ENCODE results near the gene CNTNAP2.
"Not testable (repeated sequence)": the region's sequence is repeated elsewhere in the genome, so short reads cannot be mapped to it uniquely, and the experiment has no call there.

CNTNAP2 gene

DNA sequence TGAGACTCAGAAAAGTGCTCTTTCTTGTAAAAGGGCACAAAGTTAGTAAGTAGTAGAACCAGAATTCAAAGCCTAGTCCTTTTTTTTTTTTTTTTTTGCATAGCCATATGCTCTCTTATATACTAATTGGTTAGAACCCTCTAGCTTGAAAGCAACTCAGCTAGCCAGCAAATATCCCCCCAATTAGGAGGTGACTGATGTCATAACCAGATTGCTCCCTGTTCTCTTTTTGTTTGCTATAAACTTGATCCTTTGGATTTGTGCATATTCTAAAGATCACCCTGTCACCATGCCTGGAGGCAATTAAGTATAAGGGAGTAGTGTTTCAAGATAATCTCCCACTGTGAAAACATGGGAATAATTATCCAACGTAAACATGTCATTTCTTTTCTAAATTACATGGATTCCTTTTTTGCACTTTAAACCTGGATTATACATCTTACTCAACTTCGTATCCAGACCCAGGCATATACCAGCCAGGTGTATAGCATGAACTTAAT lies 963.4 kb downstream of the CNTNAP2 start:
- Mint-ChIP-seq H3K4me1 (ENCODE audit: low read depth) (no peaks in the 10 kb centered on the region), H3K27me3 (no peaks in the 10 kb centered on the region), H3K9me3 (ENCODE audit: low read depth) (peaks cover 10% of the 10 kb centered on the region), H3K4me3 (no peak overlapping the region), H3K27ac (no peak overlapping the region), H3K36me3 (no peaks in the 10 kb centered on the region)

DNA sequence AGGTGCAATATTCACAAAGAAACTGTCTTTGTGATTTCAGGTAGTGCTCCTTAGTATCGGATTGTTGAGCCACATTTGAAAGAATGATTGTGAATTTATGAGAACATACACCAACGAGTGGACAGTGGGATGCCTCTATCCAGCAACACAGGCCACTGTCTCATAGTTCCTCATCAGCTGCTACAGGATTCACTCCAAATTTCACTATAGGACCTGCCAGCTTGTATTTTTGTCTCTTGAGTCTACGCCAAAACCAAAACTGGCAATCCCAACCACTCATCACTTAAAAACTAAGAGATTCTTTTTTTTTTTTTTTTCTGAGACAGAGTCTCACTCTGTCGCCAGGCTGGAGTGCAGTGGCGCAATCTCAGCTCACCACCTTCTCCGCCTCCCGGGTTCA lies 964.5 kb downstream of the CNTNAP2 start:
- Mint-ChIP-seq H3K4me3 (no peak overlapping the region), H3K4me1 (ENCODE audit: low read depth) (no peaks in the 10 kb centered on the region), H3K27ac (no peak overlapping the region), H3K36me3 (no peaks in the 10 kb centered on the region), H3K9me3 (ENCODE audit: low read depth) (peaks cover 13% of the 10 kb centered on the region), H3K27me3 (no peaks in the 10 kb centered on the region)

DNA sequence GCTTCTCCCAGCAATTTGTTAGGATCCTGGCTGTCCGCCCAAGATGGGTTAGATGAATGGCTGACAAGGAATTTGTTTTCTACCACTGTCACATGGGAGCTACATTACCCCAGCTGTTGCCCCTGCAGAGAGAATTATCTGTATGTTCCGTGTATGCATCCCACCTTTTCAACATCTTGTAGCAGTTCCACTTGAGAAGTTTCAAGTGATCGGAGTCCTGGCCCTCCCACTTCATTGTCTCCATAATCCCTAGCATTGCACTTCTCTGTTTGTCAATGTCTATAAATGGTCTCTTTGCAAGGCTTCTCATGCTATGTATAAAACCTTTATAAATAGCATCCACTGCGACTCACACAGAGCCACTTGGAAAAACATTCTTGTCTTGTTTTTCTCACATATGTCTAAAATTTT lies 972.5 kb downstream of the CNTNAP2 start:
- H3K4me3 Mint-ChIP-seq: no peak overlapping the region
- H3K27me3 Mint-ChIP-seq: no peaks in the 10 kb centered on the region
- no peaks in the 10 kb centered on the region for H3K4me1 Mint-ChIP-seq (ENCODE audit: low read depth)

DNA sequence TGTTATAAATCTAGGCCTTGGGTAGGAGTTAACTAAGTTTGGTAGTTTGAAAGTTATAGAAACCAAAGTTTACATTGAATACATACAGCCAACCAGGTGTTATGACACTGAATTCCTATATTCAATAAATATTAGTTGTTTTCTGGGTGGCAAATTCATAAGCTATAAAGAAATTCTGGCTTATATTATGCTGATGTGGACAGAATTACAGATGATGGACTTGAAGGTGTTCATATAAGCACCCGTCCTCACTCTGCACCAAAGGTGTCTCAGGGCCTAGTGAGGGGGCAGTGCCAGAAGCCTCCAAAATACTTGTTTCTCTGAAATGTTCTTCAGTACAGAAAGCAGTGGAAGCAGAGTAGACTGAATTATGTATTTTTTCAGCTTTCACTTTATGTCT lies 973.0 kb downstream of the CNTNAP2 start:
- H3K4me1 Mint-ChIP-seq (ENCODE audit: low read depth): no peaks in the 10 kb centered on the region
- H3K27ac Mint-ChIP-seq: no peak overlapping the region
- no peak overlapping the region for H3K4me3 Mint-ChIP-seq
- peaks cover 3% of the 10 kb centered on the region for H3K9me3 Mint-ChIP-seq (ENCODE audit: low read depth)
- H3K27me3 Mint-ChIP-seq: no peaks in the 10 kb centered on the region
- no peaks in the 10 kb centered on the region for H3K36me3 Mint-ChIP-seq

More for the DNA sequence above, 972.5 kb downstream of the CNTNAP2 start:
- Mint-ChIP-seq H3K27ac (no peak overlapping the region), H3K9me3 (ENCODE audit: low read depth) (peaks cover 3% of the 10 kb centered on the region), H3K36me3 (no peaks in the 10 kb centered on the region)

DNA sequence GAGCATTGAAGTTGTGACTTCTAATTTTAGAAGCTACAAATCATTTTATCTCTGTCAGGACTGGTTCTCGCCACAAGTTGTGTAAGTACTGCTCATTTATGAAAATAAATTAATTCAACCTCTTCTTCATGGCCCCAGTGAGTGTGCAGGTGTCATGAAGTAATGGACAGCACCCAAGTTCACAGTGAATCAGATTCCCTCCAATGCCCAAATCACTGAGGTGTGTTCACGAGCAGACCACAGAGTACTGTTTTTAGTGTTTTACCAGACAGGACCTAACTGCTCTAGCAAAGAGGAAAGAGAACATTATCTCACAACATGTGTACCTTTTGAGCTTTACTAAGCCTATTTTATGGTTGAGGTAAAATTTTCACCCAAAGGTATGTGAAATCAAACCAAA lies 980.0 kb downstream of the CNTNAP2 start:
- H3K27ac Mint-ChIP-seq: no peak overlapping the region
- H3K9me3 Mint-ChIP-seq (ENCODE audit: low read depth): peaks cover 5% of the 10 kb centered on the region
- no peaks in the 10 kb centered on the region for H3K27me3 Mint-ChIP-seq
- no peaks in the 10 kb centered on the region for H3K36me3 Mint-ChIP-seq
- H3K4me3 Mint-ChIP-seq: no peak overlapping the region
- H3K4me1 Mint-ChIP-seq (ENCODE audit: low read depth): no peaks in the 10 kb centered on the region

DNA sequence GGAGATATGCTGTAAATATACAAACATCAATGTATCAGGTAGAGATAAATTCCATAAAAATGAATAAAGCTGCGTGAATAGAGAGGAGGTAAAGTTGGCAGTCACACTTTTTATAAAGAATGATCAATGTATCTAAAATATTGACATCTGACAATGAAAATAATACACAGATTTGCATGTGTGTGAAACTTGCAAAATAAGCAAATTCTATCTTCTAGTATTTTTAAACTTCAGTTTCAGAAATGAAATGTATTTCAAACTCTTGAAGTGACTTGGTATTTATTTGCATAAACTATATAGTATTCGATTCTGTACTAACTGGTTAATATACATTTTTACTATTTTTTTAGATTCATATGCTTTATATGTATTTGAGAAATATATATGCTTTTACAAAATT lies 986.6 kb downstream of the CNTNAP2 start:
- H3K36me3 Mint-ChIP-seq: no peaks in the 10 kb centered on the region
- H3K27me3 Mint-ChIP-seq: no peaks in the 10 kb centered on the region
- H3K27ac Mint-ChIP-seq: no peak overlapping the region
- H3K9me3 Mint-ChIP-seq (ENCODE audit: low read depth): peaks cover 14% of the 10 kb centered on the region
- no peaks in the 10 kb centered on the region for H3K4me1 Mint-ChIP-seq (ENCODE audit: low read depth)
- no peak overlapping the region for H3K4me3 Mint-ChIP-seq

DNA sequence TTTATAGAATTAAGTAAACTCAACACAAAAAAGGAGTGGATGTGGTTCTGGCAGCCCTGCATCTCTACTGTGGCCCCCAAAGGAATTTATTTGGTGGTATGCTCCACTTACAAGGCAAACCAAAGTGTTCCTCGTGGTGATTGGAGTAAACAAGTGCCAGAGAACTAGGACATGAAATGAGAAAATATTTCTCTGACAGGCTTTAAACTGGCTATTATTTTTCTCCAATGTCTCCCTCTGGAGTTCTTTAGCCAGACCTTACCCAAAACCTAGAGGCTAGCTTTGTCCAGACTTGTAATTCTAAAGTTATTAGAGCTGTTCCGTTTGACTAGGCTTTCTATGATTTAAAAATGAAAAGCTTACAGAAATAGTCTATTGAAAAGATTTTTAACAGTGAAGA lies 990.1 kb downstream of the CNTNAP2 start:
- Mint-ChIP-seq H3K4me3 (no peak overlapping the region), H3K27me3 (no peaks in the 10 kb centered on the region), H3K9me3 (ENCODE audit: low read depth) (peaks cover 8% of the 10 kb centered on the region), H3K36me3 (no peaks in the 10 kb centered on the region), H3K4me1 (ENCODE audit: low read depth) (no peaks in the 10 kb centered on the region), H3K27ac (no peak overlapping the region)

DNA sequence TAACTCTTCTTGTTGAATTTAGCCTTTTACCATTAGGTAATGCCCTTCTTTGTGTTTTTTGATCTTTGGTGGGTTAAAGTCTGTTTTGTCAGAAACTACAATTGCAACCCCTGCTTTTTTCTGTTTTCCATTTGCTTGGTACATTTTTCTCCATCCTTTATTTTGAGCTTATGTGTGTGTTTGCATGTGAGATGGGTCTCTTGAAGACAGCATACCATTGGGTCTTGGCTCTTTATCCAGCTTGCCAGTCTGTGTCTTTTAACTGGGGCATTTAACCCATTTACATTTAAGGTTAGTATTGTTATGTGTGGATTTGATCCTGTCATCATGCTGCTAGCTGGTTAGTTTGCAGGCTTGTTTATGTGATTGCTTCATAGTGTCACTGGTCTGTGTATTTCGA lies 997.9 kb downstream of the CNTNAP2 start:
- H3K27ac Mint-ChIP-seq; H3K4me3 Mint-ChIP-seq; H3K36me3 Mint-ChIP-seq; H3K4me1 Mint-ChIP-seq (ENCODE audit: low read depth); H3K27me3 Mint-ChIP-seq: not testable (repeated sequence)
- H3K9me3 Mint-ChIP-seq (ENCODE audit: low read depth): peaks cover 14% of the 10 kb centered on the region

DNA sequence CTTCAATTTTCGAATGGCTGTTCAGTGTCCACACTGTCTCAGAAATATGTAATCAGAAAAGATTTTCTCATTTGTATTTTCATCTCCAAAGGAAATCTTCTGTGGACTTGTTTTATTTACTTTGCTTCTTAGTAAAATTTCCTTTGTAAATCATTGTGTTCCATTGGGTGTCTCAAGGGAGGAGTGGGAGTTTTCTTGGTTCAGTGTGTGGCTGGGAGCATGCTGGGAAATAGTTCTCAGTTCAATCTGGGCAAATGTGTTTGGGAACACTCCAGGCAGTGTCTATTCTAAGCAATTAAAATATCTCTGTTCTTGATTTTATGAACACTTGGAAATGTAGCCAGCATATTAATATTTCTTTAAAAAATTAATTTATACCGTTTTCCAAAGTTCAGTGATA lies 1019.8 kb downstream of the CNTNAP2 start:
- Mint-ChIP-seq H3K4me1 (ENCODE audit: low read depth) (no peaks in the 10 kb centered on the region), H3K27me3 (no peaks in the 10 kb centered on the region), H3K9me3 (ENCODE audit: low read depth) (no peaks in the 10 kb centered on the region), H3K27ac (no peak overlapping the region), H3K4me3 (no peak overlapping the region), H3K36me3 (no peaks in the 10 kb centered on the region)

DNA sequence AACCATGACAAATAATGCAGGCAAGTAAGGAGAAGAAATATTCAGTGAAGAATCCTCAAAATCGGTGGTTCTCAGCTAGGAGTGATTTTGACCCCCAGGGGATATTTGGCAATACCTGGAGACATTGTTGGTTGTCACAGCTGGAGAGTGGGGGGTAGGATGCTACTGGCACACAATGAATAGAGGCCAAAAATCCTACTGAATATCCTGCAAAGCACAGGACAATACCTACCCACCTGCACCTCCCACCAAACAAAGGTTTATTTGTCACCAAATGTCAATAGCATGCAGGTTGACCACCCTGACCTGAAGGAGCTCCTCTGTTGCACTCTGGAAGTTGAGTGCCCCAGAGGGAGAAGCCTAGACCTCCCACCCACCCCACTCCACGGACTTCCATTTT lies 1028.6 kb downstream of the CNTNAP2 start:
- H3K27ac Mint-ChIP-seq: no peak overlapping the region
- peaks cover 9% of the 10 kb centered on the region for H3K9me3 Mint-ChIP-seq (ENCODE audit: low read depth)
- H3K4me1 Mint-ChIP-seq (ENCODE audit: low read depth): no peaks in the 10 kb centered on the region
- no peak overlapping the region for H3K4me3 Mint-ChIP-seq
- H3K36me3 Mint-ChIP-seq: no peaks in the 10 kb centered on the region
- no peaks in the 10 kb centered on the region for H3K27me3 Mint-ChIP-seq

DNA sequence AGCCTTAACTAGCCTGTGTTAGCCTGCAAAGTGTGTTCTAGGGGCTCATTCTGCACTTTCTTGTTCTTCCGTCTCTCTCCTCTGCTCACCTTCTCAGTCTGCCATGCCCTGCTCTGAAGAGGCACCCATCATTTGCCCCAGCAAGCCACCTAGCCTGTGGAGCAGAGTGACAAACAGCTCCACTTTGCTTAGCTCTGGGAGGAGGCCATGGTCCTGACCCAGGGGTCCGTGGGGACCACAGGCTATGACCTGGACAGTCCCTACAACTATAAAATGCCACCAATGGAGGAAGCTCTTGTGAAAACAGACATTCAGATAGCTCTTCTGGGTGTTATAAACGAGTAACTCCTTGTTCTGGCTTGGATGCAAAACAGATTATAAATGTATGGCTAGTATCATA lies 1029.6 kb downstream of the CNTNAP2 start:
- Mint-ChIP-seq H3K27ac (no peak overlapping the region), H3K4me1 (ENCODE audit: low read depth) (no peaks in the 10 kb centered on the region), H3K4me3 (no peak overlapping the region), H3K9me3 (ENCODE audit: low read depth) (peaks cover 9% of the 10 kb centered on the region), H3K27me3 (no peaks in the 10 kb centered on the region), H3K36me3 (no peaks in the 10 kb centered on the region)

DNA sequence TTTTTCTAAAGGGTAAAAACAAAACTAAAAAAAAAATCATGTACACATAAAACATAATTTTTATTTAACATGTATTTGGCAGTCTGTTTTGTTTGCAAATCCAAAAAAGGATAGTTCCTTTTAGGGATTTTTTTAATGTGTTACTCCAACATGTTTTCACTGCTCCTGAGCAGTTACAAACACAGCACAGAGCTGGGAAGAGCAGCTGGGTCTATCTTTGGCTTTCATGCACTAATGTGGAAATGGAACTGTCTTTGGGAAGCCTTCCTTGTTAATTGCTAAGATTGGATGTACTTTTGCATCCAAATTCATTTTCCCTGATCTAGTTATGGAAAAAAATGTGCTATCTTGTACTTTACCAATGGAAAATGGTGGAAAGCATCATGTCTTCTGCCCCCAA lies 1035.1 kb downstream of the CNTNAP2 start:
- H3K27me3 Mint-ChIP-seq: no peaks in the 10 kb centered on the region
- H3K4me1 Mint-ChIP-seq (ENCODE audit: low read depth): no peaks in the 10 kb centered on the region
- no peak overlapping the region for H3K27ac Mint-ChIP-seq
- no peaks in the 10 kb centered on the region for H3K36me3 Mint-ChIP-seq
- peaks cover 13% of the 10 kb centered on the region for H3K9me3 Mint-ChIP-seq (ENCODE audit: low read depth)
- no peak overlapping the region for H3K4me3 Mint-ChIP-seq

DNA sequence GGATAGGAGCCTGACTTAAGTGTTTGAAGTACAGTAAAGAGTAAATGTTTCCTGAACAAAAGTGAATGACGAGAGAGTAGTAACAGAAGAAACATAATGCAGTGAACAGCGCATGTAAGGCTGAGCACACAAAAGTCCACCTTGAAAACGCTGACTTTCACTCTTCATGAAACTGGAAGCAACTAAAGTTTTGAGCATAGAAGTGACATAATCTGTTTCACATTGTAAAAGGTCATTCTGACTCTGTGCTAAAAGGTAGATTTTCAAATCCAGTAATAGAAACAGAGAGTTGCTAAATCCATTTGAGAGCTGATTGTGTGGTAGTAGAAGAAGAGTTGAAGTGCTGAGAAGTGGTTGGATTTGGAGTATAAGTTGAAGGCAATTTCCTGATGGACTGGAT lies 1037.0 kb downstream of the CNTNAP2 start:
- no peaks in the 10 kb centered on the region for H3K4me1 Mint-ChIP-seq (ENCODE audit: low read depth)
- H3K27ac Mint-ChIP-seq: no peak overlapping the region
- H3K27me3 Mint-ChIP-seq: no peaks in the 10 kb centered on the region
- no peak overlapping the region for H3K4me3 Mint-ChIP-seq
- no peaks in the 10 kb centered on the region for H3K36me3 Mint-ChIP-seq
- peaks cover 13% of the 10 kb centered on the region for H3K9me3 Mint-ChIP-seq (ENCODE audit: low read depth)

DNA sequence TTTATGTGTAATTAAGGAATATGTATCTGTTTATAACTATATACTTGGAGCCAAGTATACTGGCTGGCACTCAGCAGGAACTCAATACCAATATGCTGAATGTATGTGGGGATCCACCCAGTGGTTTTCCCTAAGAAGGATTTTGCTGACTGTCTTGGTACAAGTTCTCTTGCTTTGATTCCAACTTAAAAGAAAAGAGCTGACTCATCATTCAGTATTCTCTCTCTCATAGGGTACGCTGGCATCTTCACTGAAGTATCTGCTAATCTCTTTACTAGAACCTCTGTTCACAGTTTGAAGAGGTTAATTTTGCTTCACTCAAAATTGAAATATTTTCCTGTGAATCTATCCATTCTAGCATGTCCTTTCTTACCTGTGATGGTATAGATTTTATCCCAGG lies 1044.8 kb downstream of the CNTNAP2 start:
- Mint-ChIP-seq H3K4me1 (ENCODE audit: low read depth) (no peaks in the 10 kb centered on the region), H3K4me3 (no peak overlapping the region), H3K36me3 (no peaks in the 10 kb centered on the region), H3K27ac (no peak overlapping the region), H3K27me3 (no peaks in the 10 kb centered on the region), H3K9me3 (ENCODE audit: low read depth) (peaks cover 7% of the 10 kb centered on the region)

DNA sequence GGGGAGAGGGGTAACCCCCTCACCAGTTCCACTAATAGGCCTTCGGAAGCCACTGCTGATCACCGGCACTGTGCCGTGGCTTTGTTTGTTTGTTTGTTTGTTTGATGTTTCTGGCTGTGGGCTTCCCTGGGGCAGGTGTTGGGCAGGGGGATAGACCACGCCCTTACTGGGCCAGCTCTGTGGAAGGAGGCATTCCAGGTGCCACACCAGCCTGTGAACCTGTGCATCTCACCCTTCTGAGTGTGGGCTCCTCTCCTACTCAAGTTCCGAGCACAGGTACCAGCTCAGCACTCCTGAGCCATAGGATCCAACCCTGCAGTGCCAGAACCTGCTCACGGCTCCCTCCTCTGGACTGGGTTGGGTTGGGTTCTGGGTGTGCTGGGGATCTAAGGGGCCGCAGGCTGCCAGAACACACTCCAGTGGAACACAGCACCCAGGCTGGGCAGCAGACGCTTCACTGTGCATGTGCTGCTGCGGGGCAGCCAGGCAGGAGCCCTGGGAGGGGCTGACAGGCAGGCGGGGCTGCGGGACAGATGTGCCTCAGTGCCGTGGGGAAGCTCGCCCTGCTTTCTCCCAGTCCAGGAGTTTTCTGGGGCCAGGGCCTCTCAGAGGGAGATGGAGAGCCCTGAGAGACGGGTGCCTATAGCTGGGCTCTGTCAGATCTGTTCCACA lies 1053.9 kb downstream of the CNTNAP2 start:
- Mint-ChIP-seq H3K27ac (no peak overlapping the region), H3K4me3 (no peak overlapping the region), H3K36me3 (no peaks in the 10 kb centered on the region), H3K4me1 (ENCODE audit: low read depth) (no peaks in the 10 kb centered on the region), H3K9me3 (ENCODE audit: low read depth) (no peaks in the 10 kb centered on the region), H3K27me3 (no peaks in the 10 kb centered on the region)

DNA sequence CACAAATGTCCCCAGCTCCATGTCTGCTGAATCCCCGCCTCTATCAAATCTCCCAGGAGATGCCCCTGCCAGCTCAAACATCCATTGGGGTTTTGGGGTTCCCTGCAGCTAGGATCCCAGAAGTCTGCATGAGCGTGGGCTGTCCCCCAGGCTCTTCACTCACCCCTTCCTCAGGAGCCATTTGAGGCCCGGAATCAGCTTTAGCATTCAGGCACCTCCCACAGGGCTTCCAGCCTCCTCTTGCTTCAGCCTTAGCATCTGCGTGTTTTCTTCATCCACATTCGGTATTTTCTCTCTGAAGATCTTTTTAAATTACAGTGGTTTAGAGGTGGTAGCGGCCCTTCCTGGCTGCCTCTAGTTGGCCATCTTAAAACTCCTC lies 1054.4 kb downstream of the CNTNAP2 start:
- Mint-ChIP-seq H3K4me3 (no peak overlapping the region), H3K36me3 (no peaks in the 10 kb centered on the region), H3K4me1 (ENCODE audit: low read depth) (no peaks in the 10 kb centered on the region), H3K9me3 (ENCODE audit: low read depth) (no peaks in the 10 kb centered on the region), H3K27ac (no peak overlapping the region), H3K27me3 (no peaks in the 10 kb centered on the region)

Data from activated naive CD8-positive, alpha-beta T cell (primary cell).